ENCODE results near the gene ABO.
"Not testable (repeated sequence)": the region's sequence is repeated elsewhere in the genome, so short reads cannot be mapped to it uniquely, and the experiment has no call there.

Gene ABO

GRCh38 chr9:133263557-133263956 is 11.4 kb downstream of the ABO start:
- no peak for DNase-seq (ENCODE audit: low read depth)

DNA sequence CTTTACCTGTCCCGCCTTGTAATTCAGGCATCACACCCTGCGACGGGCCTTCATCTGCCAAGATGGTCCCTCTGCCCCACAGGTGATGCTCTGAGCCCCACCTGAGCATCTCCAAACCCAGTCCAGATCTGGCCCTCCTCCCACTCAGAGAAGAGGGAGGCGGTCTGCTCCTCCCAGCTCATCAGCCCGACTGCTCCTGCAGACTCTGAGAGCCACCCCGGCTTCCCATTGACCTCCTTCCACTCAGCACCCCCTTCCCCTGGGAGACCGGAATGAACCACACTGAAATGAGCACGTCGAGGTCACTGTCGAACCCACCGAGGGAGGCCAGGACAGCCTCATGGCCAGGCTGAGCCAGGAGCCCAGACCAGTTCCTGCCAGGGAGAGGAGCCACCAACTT is 12.8 kb downstream of the ABO start:
- no peak for DNase-seq (ENCODE audit: low read depth)

- no peak for DNase-seq (ENCODE audit: low read depth)
Measured at GRCh38 chr9:133261753-133262120, 13.3 kb downstream of the ABO start.

DNA sequence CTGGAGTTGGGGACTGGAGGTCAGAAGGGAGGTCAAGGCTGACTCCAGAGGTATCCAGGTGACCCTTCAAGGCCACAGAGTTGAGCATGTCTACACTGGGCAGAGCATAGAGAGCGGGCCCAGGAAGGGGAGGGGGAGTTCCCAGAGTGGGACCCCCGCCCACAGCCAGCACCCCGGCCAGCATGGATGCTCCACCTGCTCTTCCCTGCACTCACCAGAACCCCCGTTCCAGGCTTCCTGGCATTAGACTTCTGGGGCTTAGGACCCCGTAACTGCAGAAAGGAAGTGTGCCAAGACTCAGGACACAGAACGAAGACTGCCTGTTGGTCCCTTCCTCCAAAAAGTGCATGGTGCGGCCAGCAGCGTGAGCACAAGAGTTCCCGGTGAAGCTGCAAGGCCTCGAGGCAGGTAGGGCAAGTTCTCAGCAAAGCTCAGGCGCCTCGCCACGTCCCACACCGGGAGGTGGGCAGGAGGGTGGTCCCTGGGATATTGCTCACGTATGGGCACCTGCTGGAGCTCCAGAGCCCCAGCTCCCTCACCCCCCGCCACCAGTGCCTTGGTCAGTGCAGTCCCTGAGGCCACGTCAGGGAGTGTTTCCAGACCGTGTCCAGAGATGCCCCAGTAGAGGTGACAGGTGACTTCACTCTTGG is 13.8 kb downstream of the ABO start:
- DNase-seq (ENCODE audit: low read depth), result no peak

- DNase-seq (ENCODE audit: low read depth), result no peak
Measured at GRCh38 chr9:133260334-133261102, 14.5 kb downstream of the ABO start.

DNA sequence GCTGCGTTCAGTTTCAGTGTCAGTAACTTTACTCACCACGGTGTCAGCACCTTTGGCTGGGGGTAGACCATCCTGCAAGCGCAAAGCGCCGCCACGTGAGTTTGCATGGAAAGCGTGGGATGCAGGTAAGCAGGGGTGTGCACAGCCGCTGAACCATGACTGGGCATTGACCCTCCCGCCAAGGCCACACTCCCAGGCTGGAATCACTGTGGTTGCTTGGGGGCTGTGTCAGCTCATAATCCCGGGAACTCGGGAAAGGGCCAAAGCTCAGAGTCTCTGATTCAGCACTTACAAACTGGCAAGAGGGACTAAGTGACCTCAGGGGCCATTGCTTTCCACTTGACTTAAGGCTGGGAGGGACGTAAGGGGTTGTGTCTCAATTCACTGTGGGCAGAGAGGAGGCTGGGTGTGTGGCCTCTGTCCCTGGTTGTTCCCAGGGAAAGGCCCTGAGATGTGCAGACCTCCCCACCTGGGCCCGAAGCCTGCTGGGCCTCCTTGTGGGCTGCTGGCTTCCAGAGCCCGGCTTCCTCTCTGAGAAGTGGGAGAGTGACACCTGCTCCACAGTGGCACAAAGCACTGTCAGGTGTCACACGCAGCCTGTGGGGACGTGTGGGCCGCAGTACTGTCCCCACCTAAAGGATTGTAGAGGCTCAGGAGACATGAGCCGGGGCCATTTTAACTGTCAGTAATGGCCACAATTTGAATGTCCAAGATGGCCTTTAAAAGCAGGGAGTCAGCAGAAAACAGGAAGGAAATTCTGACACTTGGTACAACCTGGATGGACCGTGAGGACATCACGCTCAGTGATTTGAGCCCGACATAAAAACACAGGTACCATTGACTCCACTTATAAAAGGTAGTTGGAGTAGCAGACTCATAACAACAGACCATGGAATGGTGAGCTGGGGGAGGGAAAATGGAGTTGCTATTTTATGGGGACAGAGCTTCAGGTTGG is 16.7 kb downstream of the ABO start:
- DNase-seq (ENCODE audit: low read depth), result no peak

GRCh38 chr9:133257465-133257956 is 17.5 kb downstream of the ABO start:
- DNase-seq (ENCODE audit: low read depth), result no peak

DNA sequence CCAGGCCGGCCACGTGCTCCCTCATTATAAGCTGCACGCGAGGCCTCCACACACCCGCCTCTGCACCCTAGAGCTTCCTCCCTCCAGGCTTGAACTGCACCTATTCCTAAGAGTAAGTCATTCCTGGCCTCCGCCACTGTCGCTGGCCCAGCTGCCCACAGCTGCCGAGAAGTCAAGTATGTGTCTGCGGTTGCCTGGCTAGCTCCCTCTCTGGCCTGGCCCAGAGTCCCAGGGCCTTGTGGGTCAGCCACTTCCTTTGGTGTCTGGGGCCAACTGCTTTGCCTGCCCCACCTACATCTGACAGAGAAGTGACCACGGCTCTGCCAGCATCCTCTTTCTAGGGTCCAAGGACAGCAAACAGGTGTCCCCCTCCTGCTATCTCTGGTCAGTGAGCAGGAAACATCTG is 18.3 kb downstream of the ABO start:
- no peak for DNase-seq (ENCODE audit: low read depth)

- no peak for DNase-seq (ENCODE audit: low read depth)
Measured at GRCh38 chr9:133256136-133256461, 18.9 kb downstream of the ABO start.

GRCh38 chr9:133255371-133256135 is 19.4 kb downstream of the ABO start:
- no peak for DNase-seq (ENCODE audit: low read depth)

GRCh38 chr9:133254471-133254870 is 20.5 kb downstream of the ABO start:
- no peak for DNase-seq (ENCODE audit: low read depth)

- DNase-seq (ENCODE audit: low read depth), result no peak
Measured at GRCh38 chr9:133253268-133253667, 21.7 kb downstream of the ABO start.

DNA sequence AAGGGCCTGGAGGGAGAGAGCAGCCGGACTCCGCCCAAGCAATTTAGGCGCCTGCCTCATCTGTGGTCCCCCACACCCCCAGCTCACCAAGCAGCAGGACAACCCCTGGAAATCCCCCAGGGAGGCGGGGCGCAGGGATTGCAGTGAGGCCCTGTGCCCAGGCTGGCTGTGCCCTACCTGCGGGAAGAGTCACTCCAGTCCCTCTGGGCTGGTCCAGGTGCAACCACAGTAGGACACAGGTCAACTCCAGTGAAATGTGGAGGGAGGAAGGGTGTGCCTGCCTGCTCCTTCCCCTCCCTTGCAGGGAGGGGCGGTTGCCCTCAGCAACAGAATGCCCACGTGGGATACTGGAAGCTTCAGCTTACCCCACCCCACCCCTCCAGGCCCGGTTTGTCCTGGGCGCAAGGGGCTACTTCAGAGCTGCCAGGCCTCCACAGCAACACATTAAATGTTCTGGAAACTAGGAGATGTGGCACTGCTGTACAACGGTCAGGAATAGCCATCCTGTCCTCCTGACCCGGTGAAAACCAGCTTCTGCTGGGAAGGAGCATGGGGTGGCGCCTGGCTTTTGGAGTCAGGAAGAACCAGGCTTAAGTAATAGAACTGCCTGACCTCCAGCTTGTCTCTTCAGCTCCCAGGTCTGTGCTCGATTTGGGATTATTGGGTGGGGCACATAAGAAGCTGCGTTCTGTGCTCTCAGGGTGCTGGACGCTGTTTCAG is 22.5 kb downstream of the ABO start:
- no peak for DNase-seq (ENCODE audit: low read depth)

DNA sequence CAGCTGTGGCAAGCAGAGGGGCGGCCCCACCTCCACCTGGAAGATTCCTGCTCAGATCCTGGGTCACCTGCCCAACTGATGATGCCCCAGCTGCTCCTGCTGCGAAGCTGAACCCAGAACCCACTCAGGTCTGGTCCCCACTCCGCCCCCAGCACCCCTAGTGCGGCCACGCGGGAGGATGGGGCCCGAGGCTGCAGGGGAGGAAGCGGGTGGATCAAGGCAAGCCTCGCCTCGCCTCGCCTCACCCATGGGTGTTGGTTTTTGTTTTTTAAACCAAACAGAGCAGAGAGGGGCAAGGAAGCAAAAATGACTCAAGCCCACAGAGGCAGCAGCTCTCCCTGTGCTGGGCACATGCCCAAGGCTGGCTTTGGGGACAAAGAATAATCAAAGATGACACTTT is 23.2 kb downstream of the ABO start:
- DNase-seq (ENCODE audit: low read depth), result no peak

DNA sequence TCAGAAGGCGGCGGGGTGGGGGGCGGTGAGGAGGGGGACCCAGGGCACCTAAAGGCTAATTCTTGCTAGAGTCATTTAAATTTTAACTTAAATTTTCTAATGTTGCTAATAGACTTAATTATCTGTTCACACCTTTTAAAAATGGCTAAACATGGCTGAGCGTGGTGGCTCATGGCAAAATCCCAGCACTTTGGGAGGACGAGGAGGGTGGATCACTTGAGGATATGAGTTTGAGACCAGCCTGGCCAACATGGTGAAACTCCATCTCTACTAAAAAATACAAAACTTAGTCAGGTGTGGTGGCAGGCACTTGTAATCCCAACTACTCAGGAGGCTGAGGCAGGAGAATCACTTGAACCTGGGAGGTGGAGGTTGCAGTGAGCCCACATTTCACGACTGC is 23.8 kb downstream of the ABO start:
- not testable (repeated sequence) for DNase-seq (ENCODE audit: low read depth)

DNA sequence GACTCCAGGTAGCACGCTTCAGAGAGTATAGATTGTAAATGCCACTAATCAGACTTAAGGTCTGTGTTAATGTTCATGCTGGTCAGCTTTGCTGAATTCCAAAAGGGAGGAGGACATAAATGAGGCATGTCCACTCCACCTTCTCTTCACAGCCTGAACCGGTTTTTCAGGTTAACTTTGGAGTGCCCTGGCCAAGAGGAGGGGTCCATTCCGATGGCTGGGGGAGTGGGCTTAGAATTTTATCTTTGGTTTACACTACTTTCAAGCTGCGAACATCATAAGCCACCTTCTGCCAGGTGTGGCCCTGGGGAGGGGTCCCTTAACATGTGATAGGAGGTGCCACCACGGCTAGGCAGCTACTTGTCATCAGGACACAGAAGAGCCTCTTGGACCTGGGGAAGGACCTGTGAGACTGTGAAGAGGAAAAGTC is 24.2 kb downstream of the ABO start:
- no peak for DNase-seq (ENCODE audit: low read depth)

DNA sequence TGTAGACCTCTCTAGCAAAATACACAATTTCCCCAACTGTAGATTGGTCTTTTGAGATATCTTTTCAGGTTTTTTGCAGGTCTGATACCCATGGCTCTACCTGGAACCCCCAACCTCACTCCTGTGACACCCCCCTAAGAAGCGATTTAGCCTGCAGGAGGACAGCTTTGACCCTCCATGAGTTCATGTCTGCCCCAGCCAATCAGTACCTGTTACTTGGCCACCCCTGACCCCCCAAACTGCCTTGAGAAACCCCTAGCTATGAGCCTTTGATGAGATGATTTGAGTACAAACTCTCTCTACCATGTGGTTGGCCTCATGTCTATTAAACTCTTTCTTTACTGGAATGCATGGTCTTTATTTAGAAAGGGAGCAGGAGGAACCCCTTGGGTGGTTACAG is 25.7 kb downstream of the ABO start:
- DNase-seq (ENCODE audit: low read depth), result no peak

DNA sequence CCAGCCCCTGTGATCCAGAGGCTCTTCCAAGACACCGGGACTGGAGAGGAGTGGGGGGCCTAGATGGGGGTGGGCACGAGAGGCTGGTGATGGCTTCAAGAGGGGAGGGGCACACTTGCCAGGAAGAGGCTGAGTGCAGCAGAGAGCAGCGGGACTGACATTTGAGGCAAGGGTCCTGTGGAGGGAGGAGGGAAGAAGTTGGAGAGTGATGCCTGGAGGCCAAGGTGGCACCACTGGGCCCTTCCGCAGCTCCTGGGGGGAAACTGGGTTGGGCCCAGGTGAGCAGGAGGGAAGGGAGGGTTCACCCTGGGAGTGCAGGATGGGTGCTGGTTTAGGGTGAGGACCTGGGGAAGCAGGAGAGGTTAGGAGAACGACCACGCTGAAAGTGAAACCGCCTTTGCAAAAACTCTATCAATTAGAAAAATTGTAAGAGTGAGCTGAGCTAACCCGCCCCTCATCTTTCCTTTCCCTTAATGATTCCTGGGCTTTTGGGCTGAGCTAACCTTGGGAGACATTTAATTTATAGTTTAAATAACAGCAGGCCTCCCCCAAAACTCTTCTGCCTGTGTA is 26.2 kb downstream of the ABO start:
- no peak for DNase-seq (ENCODE audit: low read depth)

DNA sequence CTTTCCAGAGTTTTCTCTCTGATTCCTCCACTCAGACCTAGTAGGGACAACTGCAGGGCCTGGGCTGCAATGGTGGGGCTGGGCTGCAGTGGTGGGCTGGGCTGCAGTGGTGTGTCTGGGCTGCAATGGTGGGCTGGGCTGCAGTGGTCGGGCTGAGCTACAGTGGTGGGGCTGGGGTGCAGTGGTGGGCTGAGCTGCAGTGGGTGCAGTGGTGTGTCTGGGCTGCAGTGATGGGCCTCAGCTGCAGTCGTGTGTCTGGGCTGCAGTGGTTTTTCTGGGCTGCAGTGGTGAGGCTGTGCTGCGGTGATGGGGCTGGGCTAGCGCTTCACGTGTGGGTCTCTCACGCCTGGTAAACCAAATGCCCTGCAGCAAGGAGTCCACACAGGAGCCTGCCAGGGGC is 27.4 kb downstream of the ABO start:
- no peak for DNase-seq (ENCODE audit: low read depth)

DNA sequence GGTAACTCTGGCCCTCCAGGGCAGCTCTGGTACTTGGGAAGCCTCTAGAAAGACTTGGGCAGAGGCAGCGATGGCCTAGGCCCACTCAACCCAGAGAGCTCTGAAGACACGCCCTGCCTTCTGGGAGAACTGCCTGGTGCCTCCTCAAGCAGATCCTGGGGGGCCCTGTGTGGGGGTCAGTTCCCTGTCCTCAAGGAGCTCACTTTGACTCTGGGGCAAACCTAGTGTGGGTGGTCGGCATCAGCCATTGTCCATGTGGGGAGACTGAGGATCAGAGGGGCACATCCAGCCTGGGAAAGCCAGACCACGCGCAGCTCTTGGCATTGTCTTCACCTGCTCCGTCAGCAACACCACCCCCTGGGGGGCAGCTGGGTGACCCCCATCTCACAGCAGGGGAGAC is 28.0 kb downstream of the ABO start:
- DNase-seq (ENCODE audit: low read depth), result no peak

GRCh38 chr9:133246562-133246961 is 28.4 kb downstream of the ABO start:
- no peak for DNase-seq (ENCODE audit: low read depth)

Data from stimulated activated CD8-positive, alpha-beta memory T cell treated with anti-CD3 and anti-CD28 coated beads, Interleukin-15, amount 100 ng/mL, for 1 hour (primary cell).